Ishikawa (cell line): ENCODE measurements around the gene KIF19.
A peak's percentile ranks its signal among the peaks of the same experiment; 100 is the strongest.

ENCODE experiments used
- CEBPB ChIP-seq: IDR thresholded peaks from 2 replicates; pipeline ENCODE4 v1.6.1; 2012
- CREB1 ChIP-seq: IDR thresholded peaks from 2 replicates; pipeline ENCODE4 v1.6.1; 2012; ENCODE audit warnings: low read depth
- EGR1 ChIP-seq: IDR thresholded peaks from 2 replicates; pipeline ENCODE4 v1.6.1; 2012
- EP300 ChIP-seq: IDR thresholded peaks from 2 replicates; pipeline ENCODE4 v1.6.1; 2012; ENCODE audit warnings: borderline replicate concordance
- FOXM1 ChIP-seq: IDR thresholded peaks from 2 replicates; pipeline ENCODE4 v1.6.1; 2012; ENCODE audit warnings: low read depth, borderline replicate concordance
- MAX ChIP-seq: IDR thresholded peaks from 2 replicates; pipeline ENCODE4 v1.6.1; 2012
- NFIC ChIP-seq: IDR thresholded peaks from 2 replicates; pipeline ENCODE4 v1.6.1; 2012
- RAD21 ChIP-seq: IDR thresholded peaks from 2 replicates; pipeline ENCODE4 v1.6.1; 2012; ENCODE audit warnings: low read depth
- REST ChIP-seq: IDR thresholded peaks from 2 replicates; pipeline ENCODE4 v1.6.1; 2012; ENCODE audit warnings: low read depth, mild to moderate bottlenecking
- TAF1 ChIP-seq: IDR thresholded peaks from 2 replicates; pipeline ENCODE4 v1.6.1; 2012; ENCODE audit warnings: low read depth, mild to moderate bottlenecking
- TCF12 ChIP-seq: IDR thresholded peaks from 2 replicates; pipeline ENCODE4 v1.6.1; 2012; ENCODE audit warnings: low read depth
- TEAD4 ChIP-seq: IDR thresholded peaks from 2 replicates; pipeline ENCODE4 v1.6.1; 2012
- USF1 ChIP-seq: IDR thresholded peaks from 2 replicates; pipeline ENCODE4 v1.6.1; 2012
- YY1 ChIP-seq: IDR thresholded peaks from 2 replicates; pipeline ENCODE4 v1.6.1; 2012; ENCODE audit warnings: low read depth
- ZBTB7A ChIP-seq: IDR thresholded peaks from 2 replicates; pipeline ENCODE4 v1.6.1; 2012; ENCODE audit warnings: low read depth

The KIF19 gene

GRCh38 chr17:74349120-74349519, 23.1 kb downstream of the KIF19 start:
- TF ChIP-seq FOXM1: no peak
- no peak for TF ChIP-seq NFIC
- TF ChIP-seq CEBPB: no peak
- TF ChIP-seq RAD21: no peak
- no peak for TF ChIP-seq MAX
- no peak for TF ChIP-seq TAF1
- TF ChIP-seq USF1: no peak
- no peak for TF ChIP-seq CREB1
- no peak for TF ChIP-seq YY1
- TF ChIP-seq TEAD4: no peak
- TF ChIP-seq REST: no peak
- no peak for TF ChIP-seq EP300
- no peak for TF ChIP-seq EGR1
- TF ChIP-seq ZBTB7A: no peak
- TF ChIP-seq TCF12: no peak

GRCh38 chr17:74350486-74350885, 24.5 kb downstream of the KIF19 start:
- TF ChIP-seq USF1 (no peak), EGR1 (no peak), RAD21 (no peak), REST (no peak), YY1 (no peak), EP300 (no peak), ZBTB7A (no peak), TCF12 (no peak), FOXM1 (no peak), TEAD4 (no peak), MAX (no peak), NFIC (no peak), TAF1 (no peak), CREB1 (no peak), CEBPB (no peak)

GRCh38 chr17:74351552-74352210, 25.7 kb downstream of the KIF19 start:
- TF ChIP-seq CEBPB (no peak), RAD21 (no peak), TCF12 (no peak), YY1 (no peak), MAX (peak; percentile 49; the same call in 1 of the 2 replicates)

- TF ChIP-seq CREB1 (no peak), REST (no peak), TAF1 (no peak), EGR1 (no peak), TEAD4 (no peak), EP300 (no peak), ZBTB7A (no peak), YY1 (no peak), USF1 (no peak), FOXM1 (no peak)
These were observed 27.5 kb downstream of the KIF19 start for GRCh38 chr17:74353446-74354060.
